ENCODE measurements around the gene INHBA. TPM values are rescaled to one million over a fixed set of nuclear protein-coding genes. Genes with fewer than 3 reads are reported as not detected.

INHBA gene
- total and polyA plus RNA-seq, 2 experiments from 2014 or later: 0.94 to 1.3 TPM

DNA sequence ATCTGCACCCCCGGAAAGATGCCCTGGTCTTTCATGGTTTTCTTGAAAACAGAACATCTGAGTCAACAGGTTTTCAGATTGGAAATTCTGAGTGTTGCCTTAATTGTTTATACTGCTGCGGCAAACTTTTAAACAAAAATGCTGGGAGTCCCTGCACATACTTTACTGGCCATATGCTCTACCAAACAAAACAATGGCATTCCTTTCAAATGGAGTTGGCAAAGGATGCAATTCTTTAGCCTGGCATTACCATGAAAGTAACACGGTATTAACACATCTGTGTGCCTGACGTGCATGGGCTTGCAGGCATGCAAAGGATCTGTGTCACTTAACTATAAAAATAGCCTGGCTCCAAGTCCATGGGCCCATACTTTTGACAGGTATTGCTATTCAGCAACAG is 4.2 kb downstream of the INHBA start:
- peaks cover 72% of the 10 kb centered on the region for H3K4me1 Mint-ChIP-seq
- H3K4me3 Mint-ChIP-seq: peak overlapping the region; percentile 78
- H3K4me2 ChIP-seq: peak overlapping the region; percentile 91

More for the DNA sequence above, 4.2 kb downstream of the INHBA start:
- Mint-ChIP-seq H3K27ac (no peak overlapping the region), H3K36me3 (ENCODE audit: low read depth) (no peaks in the 10 kb centered on the region), H3K27me3 (ENCODE audit: insufficient read depth, low read depth, poor library complexity) (peaks cover 10% of the 10 kb centered on the region), H3K9me3 (no peaks in the 10 kb centered on the region)
- Histone ChIP-seq H4K20me1 (replicated peaks; ENCODE audit: insufficient read depth) (no peaks in the 10 kb centered on the region), H3K4me1 (ENCODE audit: insufficient read depth) (peaks cover 78% of the 10 kb centered on the region), H3K4me3 (peak overlapping the region; percentile 69), H3F3A (replicated peaks; ENCODE audit: low read depth) (no peaks in the 10 kb centered on the region; the same call in 1 of the 2 replicates), H3K27ac (ENCODE audit: low read depth) (no peak overlapping the region), H3K36me3 (ENCODE audit: insufficient read depth) (no peaks in the 10 kb centered on the region), H2AFZ (0 out of 2 replicates have a peak overlapping the region, but pooled peaks have one; percentile 0), H3K27me3 (ENCODE audit: insufficient read depth) (peaks cover 11% of the 10 kb centered on the region; the same call in 1 of the 2 replicates), H3K9me2 (ENCODE audit: insufficient read depth) (no peaks in the 10 kb centered on the region), H3K79me2 (replicated peaks; ENCODE audit: insufficient read depth) (0 out of 2 replicates have a peak, but pooled peaks cover 10% of the 10 kb centered on the region)
- ATAC-seq: peak; percentile 3; the same call in 2 of the 3 replicates
- peak; percentile 30 for DNase-seq (ENCODE audit: low spot score)
- TF ChIP-seq, protein P1, sequence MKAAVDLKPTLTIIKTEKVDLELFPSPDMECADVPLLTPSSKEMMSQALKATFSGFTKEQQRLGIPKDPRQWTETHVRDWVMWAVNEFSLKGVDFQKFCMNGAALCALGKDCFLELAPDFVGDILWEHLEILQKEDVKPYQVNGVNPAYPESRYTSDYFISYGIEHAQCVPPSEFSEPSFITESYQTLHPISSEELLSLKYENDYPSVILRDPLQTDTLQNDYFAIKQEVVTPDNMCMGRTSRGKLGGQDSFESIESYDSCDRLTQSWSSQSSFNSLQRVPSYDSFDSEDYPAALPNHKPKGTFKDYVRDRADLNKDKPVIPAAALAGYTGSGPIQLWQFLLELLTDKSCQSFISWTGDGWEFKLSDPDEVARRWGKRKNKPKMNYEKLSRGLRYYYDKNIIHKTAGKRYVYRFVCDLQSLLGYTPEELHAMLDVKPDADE (IDR thresholded peaks at IDR 0.05): no peak
- TF ChIP-seq CREB1 (CRISPR knock-in tag; IDR thresholded peaks at IDR 0.05; ENCODE audit: low read depth): no peak
- TF ChIP-seq EZH2 (IDR thresholded peaks at IDR 0.05; ENCODE audit: low read depth, unreplicated experiment): no peak
- TF ChIP-seq ZNF331 (CRISPR knock-in tag; IDR thresholded peaks at IDR 0.05; ENCODE audit: low read depth): no peak
- TF ChIP-seq NANOG (IDR thresholded peaks at IDR 0.05; ENCODE audit: borderline replicate concordance): no peak
- TF ChIP-seq, protein P2, sequence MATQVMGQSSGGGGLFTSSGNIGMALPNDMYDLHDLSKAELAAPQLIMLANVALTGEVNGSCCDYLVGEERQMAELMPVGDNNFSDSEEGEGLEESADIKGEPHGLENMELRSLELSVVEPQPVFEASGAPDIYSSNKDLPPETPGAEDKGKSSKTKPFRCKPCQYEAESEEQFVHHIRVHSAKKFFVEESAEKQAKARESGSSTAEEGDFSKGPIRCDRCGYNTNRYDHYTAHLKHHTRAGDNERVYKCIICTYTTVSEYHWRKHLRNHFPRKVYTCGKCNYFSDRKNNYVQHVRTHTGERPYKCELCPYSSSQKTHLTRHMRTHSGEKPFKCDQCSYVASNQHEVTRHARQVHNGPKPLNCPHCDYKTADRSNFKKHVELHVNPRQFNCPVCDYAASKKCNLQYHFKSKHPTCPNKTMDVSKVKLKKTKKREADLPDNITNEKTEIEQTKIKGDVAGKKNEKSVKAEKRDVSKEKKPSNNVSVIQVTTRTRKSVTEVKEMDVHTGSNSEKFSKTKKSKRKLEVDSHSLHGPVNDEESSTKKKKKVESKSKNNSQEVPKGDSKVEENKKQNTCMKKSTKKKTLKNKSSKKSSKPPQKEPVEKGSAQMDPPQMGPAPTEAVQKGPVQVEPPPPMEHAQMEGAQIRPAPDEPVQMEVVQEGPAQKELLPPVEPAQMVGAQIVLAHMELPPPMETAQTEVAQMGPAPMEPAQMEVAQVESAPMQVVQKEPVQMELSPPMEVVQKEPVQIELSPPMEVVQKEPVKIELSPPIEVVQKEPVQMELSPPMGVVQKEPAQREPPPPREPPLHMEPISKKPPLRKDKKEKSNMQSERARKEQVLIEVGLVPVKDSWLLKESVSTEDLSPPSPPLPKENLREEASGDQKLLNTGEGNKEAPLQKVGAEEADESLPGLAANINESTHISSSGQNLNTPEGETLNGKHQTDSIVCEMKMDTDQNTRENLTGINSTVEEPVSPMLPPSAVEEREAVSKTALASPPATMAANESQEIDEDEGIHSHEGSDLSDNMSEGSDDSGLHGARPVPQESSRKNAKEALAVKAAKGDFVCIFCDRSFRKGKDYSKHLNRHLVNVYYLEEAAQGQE (IDR thresholded peaks at IDR 0.05; ENCODE audit: unreplicated experiment): no peak
- no peak for TF ChIP-seq STAT1 (IDR thresholded peaks at IDR 0.05; ENCODE audit: unreplicated experiment)
- TF ChIP-seq, protein P3, sequence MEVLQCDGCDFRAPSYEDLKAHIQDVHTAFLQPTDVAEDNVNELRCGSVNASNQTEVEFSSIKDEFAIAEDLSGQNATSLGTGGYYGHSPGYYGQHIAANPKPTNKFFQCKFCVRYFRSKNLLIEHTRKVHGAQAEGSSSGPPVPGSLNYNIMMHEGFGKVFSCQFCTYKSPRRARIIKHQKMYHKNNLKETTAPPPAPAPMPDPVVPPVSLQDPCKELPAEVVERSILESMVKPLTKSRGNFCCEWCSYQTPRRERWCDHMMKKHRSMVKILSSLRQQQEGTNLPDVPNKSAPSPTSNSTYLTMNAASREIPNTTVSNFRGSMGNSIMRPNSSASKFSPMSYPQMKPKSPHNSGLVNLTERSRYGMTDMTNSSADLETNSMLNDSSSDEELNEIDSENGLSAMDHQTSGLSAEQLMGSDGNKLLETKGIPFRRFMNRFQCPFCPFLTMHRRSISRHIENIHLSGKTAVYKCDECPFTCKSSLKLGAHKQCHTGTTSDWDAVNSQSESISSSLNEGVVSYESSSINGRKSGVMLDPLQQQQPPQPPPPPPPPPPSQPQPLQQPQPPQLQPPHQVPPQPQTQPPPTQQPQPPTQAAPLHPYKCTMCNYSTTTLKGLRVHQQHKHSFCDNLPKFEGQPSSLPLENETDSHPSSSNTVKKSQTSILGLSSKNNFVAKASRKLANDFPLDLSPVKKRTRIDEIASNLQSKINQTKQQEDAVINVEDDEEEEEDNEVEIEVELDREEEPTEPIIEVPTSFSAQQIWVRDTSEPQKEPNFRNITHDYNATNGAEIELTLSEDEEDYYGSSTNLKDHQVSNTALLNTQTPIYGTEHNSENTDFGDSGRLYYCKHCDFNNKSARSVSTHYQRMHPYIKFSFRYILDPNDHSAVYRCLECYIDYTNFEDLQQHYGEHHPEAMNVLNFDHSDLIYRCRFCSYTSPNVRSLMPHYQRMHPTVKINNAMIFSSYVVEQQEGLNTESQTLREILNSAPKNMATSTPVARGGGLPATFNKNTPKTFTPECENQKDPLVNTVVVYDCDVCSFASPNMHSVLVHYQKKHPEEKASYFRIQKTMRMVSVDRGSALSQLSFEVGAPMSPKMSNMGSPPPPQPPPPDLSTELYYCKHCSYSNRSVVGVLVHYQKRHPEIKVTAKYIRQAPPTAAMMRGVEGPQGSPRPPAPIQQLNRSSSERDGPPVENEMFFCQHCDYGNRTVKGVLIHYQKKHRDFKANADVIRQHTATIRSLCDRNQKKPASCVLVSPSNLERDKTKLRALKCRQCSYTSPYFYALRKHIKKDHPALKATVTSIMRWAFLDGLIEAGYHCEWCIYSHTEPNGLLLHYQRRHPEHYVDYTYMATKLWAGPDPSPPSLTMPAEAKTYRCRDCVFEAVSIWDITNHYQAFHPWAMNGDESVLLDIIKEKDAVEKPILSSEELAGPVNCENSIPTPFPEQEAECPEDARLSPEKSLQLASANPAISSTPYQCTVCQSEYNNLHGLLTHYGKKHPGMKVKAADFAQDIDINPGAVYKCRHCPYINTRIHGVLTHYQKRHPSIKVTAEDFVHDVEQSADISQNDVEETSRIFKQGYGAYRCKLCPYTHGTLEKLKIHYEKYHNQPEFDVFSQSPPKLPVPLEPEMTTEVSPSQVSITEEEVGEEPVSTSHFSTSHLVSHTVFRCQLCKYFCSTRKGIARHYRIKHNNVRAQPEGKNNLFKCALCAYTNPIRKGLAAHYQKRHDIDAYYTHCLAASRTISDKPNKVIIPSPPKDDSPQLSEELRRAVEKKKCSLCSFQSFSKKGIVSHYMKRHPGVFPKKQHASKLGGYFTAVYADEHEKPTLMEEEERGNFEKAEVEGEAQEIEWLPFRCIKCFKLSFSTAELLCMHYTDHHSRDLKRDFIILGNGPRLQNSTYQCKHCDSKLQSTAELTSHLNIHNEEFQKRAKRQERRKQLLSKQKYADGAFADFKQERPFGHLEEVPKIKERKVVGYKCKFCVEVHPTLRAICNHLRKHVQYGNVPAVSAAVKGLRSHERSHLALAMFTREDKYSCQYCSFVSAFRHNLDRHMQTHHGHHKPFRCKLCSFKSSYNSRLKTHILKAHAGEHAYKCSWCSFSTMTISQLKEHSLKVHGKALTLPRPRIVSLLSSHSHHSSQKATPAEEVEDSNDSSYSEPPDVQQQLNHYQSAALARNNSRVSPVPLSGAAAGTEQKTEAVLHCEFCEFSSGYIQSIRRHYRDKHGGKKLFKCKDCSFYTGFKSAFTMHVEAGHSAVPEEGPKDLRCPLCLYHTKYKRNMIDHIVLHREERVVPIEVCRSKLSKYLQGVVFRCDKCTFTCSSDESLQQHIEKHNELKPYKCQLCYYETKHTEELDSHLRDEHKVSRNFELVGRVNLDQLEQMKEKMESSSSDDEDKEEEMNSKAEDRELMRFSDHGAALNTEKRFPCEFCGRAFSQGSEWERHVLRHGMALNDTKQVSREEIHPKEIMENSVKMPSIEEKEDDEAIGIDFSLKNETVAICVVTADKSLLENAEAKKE (CRISPR knock-in tag; IDR thresholded peaks at IDR 0.05): no peak
